SK-N-DZ (cell line): Measurements from ENCODE around the gene NR6A1.

Experiments used
- DNase-seq: peaks from one replicate; pipeline ENCODE4 v3.0.0-alpha.2; 2015; ENCODE audit warnings: low spot score

Gene NR6A1

GRCh38 chr9:124583134-124583533 is 188.0 kb downstream of the NR6A1 start:
- no peak for DNase-seq

GRCh38 chr9:124580186-124580585 is 190.9 kb downstream of the NR6A1 start:
- DNase-seq: no peak

- DNase-seq: no peak
Measured at GRCh38 chr9:124576751-124577150, 194.4 kb downstream of the NR6A1 start.

GRCh38 chr9:124574534-124575375 is 196.4 kb downstream of the NR6A1 start:
- no peak for DNase-seq

- no peak for DNase-seq
Measured at GRCh38 chr9:124570942-124571666, 200.0 kb downstream of the NR6A1 start.

- DNase-seq: no peak
Measured at GRCh38 chr9:124569942-124570341, 201.2 kb downstream of the NR6A1 start.

- no peak for DNase-seq
Measured at GRCh38 chr9:124567362-124567761, 203.7 kb downstream of the NR6A1 start.

- DNase-seq: no peak
Measured at GRCh38 chr9:124562328-124562727, 208.8 kb downstream of the NR6A1 start.

GRCh38 chr9:124559871-124560270 is 211.2 kb downstream of the NR6A1 start:
- DNase-seq: no peak

GRCh38 chr9:124558777-124559470 is 212.2 kb downstream of the NR6A1 start:
- no peak for DNase-seq

- DNase-seq: no peak
Measured at GRCh38 chr9:124557895-124558294, 213.2 kb downstream of the NR6A1 start.

- DNase-seq: no peak
Measured at GRCh38 chr9:124555043-124555442, 216.1 kb downstream of the NR6A1 start.

GRCh38 chr9:124553738-124554137 is 217.4 kb downstream of the NR6A1 start:
- no peak for DNase-seq

- DNase-seq: no peak
Measured at GRCh38 chr9:124552273-124552605, 218.9 kb downstream of the NR6A1 start.

- peak; percentile 43 for DNase-seq
Measured at GRCh38 chr9:124551472-124552272, 219.4 kb downstream of the NR6A1 start.

- DNase-seq: no peak
Measured at GRCh38 chr9:124550072-124550471, 221.0 kb downstream of the NR6A1 start.

- DNase-seq: no peak
Measured at GRCh38 chr9:124549016-124549415, 222.1 kb downstream of the NR6A1 start.

GRCh38 chr9:124544535-124544934 is 226.6 kb downstream of the NR6A1 start:
- DNase-seq: no peak

GRCh38 chr9:124541824-124542223 is 229.3 kb downstream of the NR6A1 start:
- DNase-seq: no peak

- DNase-seq: no peak
Measured at GRCh38 chr9:124537926-124538325, 233.2 kb downstream of the NR6A1 start.

- DNase-seq: no peak
Measured at GRCh38 chr9:124535846-124536245, 235.3 kb downstream of the NR6A1 start.

- no peak for DNase-seq
Measured at GRCh38 chr9:124532897-124533296, 238.2 kb downstream of the NR6A1 start.
